HEK293T (cell line): ENCODE data around the gene TMPRSS7.
A peak's percentile ranks its signal among the peaks of the same experiment; 100 is the strongest.

Source experiments
- CTCF ChIA-PET: fragments of 350-600 bp; formaldehyde crosslinking; extraction: SDS; loops from one replicate; lab custom pipeline; 2021; ENCODE audit warnings: antibody characterized with exemption, inconsistent platforms; lab: Yijun Ruan, JAX
- POLR2A ChIA-PET: fragments of 350-600 bp; formaldehyde crosslinking; extraction: SDS; loops from one replicate; lab custom pipeline; 2020; ENCODE audit warnings: antibody characterized with exemption, inconsistent platforms; lab: Yijun Ruan, JAX
- DNase-seq: peaks from one replicate; pipeline ENCODE4 v3.0.0; 2012; ENCODE audit warnings: mixed read lengths; ENCODE audit errors: extremely low spot score
- ARNT ChIP-seq: fragments of 450-650 bp; IDR thresholded peaks from 2 replicates; pipeline ENCODE4 v1.6.1; 2017; ENCODE audit warnings: mild to moderate bottlenecking
- BHLHE40 ChIP-seq: fragments of 450-650 bp; IDR thresholded peaks from 2 replicates; pipeline ENCODE4 v1.6.1; 2016; ENCODE audit warnings: mild to moderate bottlenecking, moderate library complexity, borderline replicate concordance
- CTBP1 ChIP-seq: fragments of 450-650 bp; IDR thresholded peaks from 2 replicates; pipeline ENCODE4 v1.6.1; 2016; ENCODE audit warnings: borderline replicate concordance
- ELF4 ChIP-seq: fragments of 450-650 bp; IDR thresholded peaks from 2 replicates; pipeline ENCODE4 v1.6.1; 2017; ENCODE audit warnings: antibody characterized with exemption
- FOXA1 ChIP-seq: fragments of 450-650 bp; IDR thresholded peaks from 2 replicates; pipeline ENCODE4 v1.6.1; 2016; ENCODE audit warnings: mild to moderate bottlenecking
- FOXK2 ChIP-seq: fragments of 450-650 bp; IDR thresholded peaks from 2 replicates; pipeline ENCODE4 v1.6.1; 2016; ENCODE audit warnings: mild to moderate bottlenecking
- FOXM1 ChIP-seq: fragments of 450-650 bp; IDR thresholded peaks from 2 replicates; pipeline ENCODE4 v1.6.1; 2017; ENCODE audit warnings: mild to moderate bottlenecking, borderline replicate concordance
- HDGF ChIP-seq: fragments of 450-650 bp; IDR thresholded peaks from 2 replicates; pipeline ENCODE4 v1.6.1; 2017; ENCODE audit warnings: antibody characterized with exemption, borderline replicate concordance
- L3MBTL2 ChIP-seq: fragments of 450-650 bp; conservative IDR thresholded peaks from 2 replicates; pipeline ENCODE4 v1.6.1; 2016; ENCODE audit warnings: mild to moderate bottlenecking
- LEF1 ChIP-seq: fragments of 450-650 bp; IDR thresholded peaks from 2 replicates; pipeline ENCODE4 v1.6.1; 2017; ENCODE audit warnings: mild to moderate bottlenecking, borderline replicate concordance
- NFRKB ChIP-seq: fragments of 450-650 bp; IDR thresholded peaks from 2 replicates; pipeline ENCODE4 v1.6.1; 2016; ENCODE audit warnings: mild to moderate bottlenecking, moderate library complexity
- PKNOX1 ChIP-seq: fragments of 450-650 bp; IDR thresholded peaks from 2 replicates; pipeline ENCODE4 v1.6.1; 2016
- SP1 ChIP-seq: fragments of 450-650 bp; IDR thresholded peaks from 2 replicates; pipeline ENCODE4 v1.6.1; 2017
- SUZ12 ChIP-seq: fragments of 450-650 bp; IDR thresholded peaks from 2 replicates; pipeline ENCODE4 v1.6.1; 2016; ENCODE audit warnings: mild to moderate bottlenecking
- TARDBP ChIP-seq: fragments of 450-650 bp; IDR thresholded peaks from 2 replicates; pipeline ENCODE4 v1.6.1; 2016
- ZNF384 ChIP-seq: fragments of 450-650 bp; IDR thresholded peaks from 2 replicates; pipeline ENCODE4 v1.6.1; 2016

The TMPRSS7 gene

GRCh38 chr3:112078125-112079083, 43.9 kb downstream of the TMPRSS7 start:
- TF ChIP-seq CTBP1 (no peak), SP1 (no peak), L3MBTL2 (no peak), NFRKB (no peak), FOXA1 (no peak), PKNOX1 (no peak), LEF1 (no peak), ARNT (no peak), FOXK2 (no peak), BHLHE40 (no peak), TARDBP (no peak), ELF4 (no peak), SUZ12 (no peak), HDGF (no peak), FOXM1 (no peak), ZNF384 (no peak)
- CTCF ChIA-PET: interaction anchor here (0.5 kb wide), 1 partner anchor 998 kb away, joined by 3 read pairs; no protein-coding TSS in a partner anchor
- DNase-seq: no peak
- POLR2A ChIA-PET: no interaction called here

GRCh38 chr3:112083239-112083638, 48.7 kb downstream of the TMPRSS7 start:
- DNase-seq: no peak
- ChIA-PET CTCF (no interaction called here), POLR2A (no interaction called here)
- no peak for TF ChIP-seq BHLHE40
- no peak for TF ChIP-seq SUZ12
- TF ChIP-seq TARDBP: no peak
- TF ChIP-seq NFRKB: no peak

GRCh38 chr3:112084980-112085705, 50.6 kb downstream of the TMPRSS7 start:
- ChIA-PET POLR2A (no interaction called here), CTCF (interaction anchor here (1.1 kb wide), 1 partner anchor 96 kb away, joined by 3 read pairs; no protein-coding TSS in a partner anchor)
- TF ChIP-seq TARDBP (no peak), HDGF (no peak), CTBP1 (no peak), LEF1 (no peak), NFRKB (no peak), FOXA1 (no peak)
- DNase-seq: no peak

GRCh38 chr3:112085735-112086075, 51.2 kb downstream of the TMPRSS7 start:
- TF ChIP-seq L3MBTL2: no peak
- no peak for TF ChIP-seq PKNOX1
- no peak for TF ChIP-seq TARDBP
- TF ChIP-seq ARNT: no peak
- TF ChIP-seq BHLHE40: no peak
- no peak for TF ChIP-seq FOXK2
- no peak for TF ChIP-seq SUZ12
- no peak for TF ChIP-seq FOXA1
- TF ChIP-seq CTBP1: no peak
- no peak for TF ChIP-seq FOXM1
- TF ChIP-seq SP1: no peak
- no peak for TF ChIP-seq NFRKB
- TF ChIP-seq HDGF: no peak
- no peak for DNase-seq
- POLR2A ChIA-PET: interaction anchor here (1.0 to 1.9 kb wide), 3 partner anchors 12 to 226 kb away, joined by 3 to 6 read pairs (median 3); partner anchors contain the start of gene ABHD10
- CTCF ChIA-PET: no interaction called here

- ChIA-PET CTCF (no interaction called here), POLR2A (interaction anchor here (1.0 to 1.9 kb wide), 6 partner anchors 11 to 226 kb away, joined by 3 to 6 read pairs (median 3); partner anchors contain the start of gene ABHD10)
- DNase-seq: peak; percentile 92
- TF ChIP-seq PKNOX1 (peak; percentile 81), TARDBP (no peak), L3MBTL2 (peak; percentile 97), FOXA1 (no peak), CTBP1 (no peak)
Measured at GRCh38 chr3:112086076-112086854, 51.7 kb downstream of the TMPRSS7 start, which contains the start of gene C3orf52. Gene C3orf52 (plus strand): TSS chr3:112086389. CDS start chr3:112086408, 19 bp downstream.
